A204.1 (cell line): Measurements from ENCODE around the gene RPS6KA2.

Experiments used
- FAIRE-seq: peaks from 2 replicates; lab custom pipeline; 2012; peaks lifted over from hg19 to GRCh38; lab: Jason Lieb, UNC

RPS6KA2 gene

DNA sequence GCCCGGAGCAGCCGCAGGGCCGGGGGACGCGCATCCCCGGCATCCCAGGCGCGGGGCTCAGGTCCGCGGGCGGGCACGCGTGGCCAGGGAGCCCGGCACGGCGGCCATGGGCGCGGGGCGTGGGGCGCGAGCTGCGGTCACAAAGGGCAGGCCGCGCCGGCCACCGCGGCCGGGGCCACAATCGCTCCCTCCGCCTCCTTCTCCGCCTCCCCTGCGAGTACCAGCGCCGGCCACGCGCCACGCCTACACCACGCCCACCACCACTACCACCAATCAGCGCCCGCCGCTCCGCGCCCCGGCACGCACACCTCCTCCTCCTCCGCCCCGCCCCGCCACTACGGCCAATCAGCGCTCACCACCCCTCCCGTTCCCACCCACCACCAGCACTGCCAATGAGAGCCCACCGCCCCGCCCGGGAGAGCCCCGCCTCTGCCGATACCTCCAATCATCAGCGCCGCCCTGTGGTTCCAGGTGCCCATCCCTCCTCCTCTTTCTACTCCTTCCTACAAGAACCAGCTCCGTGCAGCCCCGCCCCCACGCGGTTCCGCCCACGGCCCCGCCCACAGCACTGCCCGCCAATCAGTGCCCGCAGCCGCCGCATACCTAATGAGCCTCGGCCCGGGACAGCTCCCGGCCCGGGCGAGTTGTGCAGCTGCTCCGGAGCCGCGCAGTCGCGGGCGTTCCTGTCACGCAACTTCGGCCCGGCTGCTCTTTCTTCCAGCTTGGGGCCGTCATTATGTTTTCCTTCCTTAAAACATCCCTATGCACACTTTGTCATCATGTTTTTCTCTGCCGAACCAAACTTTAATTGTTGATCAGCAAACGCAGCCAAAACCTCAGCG, at the start of gene RPS6KA2:
RPS6KA2 (minus strand) TSS at position 219 of the 842 bp plus-strand sequence. CDS start 232 bp downstream, outside the sequence.
- FAIRE-seq, result peak; percentile 93

DNA sequence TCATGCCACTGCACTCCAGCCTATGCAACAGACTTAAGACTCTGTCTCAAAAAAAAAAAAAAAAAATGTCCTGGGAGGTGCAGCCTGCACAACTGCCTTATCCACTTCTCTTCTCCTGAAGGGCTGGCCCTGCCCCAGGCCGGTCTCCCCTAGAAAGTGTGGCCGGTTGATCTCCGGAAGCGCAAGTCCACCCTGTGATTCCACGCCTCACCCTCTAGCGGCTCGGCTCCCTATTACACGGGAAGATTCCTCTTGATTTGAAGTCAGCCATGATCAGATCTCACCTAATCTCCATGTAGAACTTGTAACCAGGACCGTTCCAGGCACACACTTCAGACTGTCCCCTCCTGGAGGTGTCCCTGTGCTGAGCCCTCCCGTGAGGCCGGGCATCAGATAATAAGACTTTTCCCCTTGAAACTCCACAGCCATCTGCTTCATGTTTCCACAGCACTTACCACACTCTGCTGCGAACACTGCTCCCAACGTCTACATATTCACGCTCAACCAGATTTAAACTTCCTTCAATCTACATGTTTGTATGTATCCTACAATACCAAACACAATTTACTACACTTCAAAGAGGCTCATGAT, 49.3 kb upstream of the RPS6KA2 start:
- no peak for FAIRE-seq

DNA sequence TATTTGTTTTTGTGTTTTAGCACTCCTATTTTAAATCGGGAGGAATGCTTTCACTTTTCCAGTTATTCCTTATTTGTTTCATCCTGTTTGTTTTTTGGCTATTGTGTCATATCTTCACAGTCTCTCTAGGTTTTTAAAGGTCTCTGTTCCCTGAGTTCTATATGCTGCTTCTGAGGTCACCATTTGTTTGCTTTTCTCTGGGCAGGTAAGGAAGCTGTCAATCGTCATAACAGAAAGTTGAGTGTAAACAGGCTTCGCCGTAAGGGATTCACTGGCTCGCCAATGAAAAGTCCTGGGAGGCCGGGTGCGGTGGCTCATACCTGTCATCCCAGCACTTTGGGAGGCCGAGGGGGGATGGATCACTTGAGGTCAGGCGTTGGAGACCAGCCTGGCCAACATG, 48.7 kb upstream of the RPS6KA2 start:
- FAIRE-seq, result no peak

DNA sequence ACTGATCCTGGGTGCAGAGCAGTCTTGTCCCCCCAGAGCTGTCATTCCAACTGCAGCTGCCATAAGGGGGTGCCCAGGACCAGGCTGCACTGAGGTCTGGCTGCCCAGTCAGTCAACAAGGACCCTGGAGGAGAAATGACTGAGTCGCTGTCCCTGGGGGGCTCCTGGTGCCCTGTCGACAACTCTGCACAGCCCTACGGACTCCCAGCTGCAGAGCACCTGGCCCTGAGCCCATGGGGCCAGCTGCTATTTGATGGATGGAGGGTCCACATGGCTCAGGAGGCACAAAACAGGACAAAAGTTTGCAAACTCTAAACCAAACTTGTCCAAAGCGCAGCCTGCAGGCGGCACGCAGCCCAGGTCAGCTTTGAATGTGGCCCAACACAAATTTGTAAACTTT, 46.3 kb upstream of the RPS6KA2 start:
- FAIRE-seq, result no peak

DNA sequence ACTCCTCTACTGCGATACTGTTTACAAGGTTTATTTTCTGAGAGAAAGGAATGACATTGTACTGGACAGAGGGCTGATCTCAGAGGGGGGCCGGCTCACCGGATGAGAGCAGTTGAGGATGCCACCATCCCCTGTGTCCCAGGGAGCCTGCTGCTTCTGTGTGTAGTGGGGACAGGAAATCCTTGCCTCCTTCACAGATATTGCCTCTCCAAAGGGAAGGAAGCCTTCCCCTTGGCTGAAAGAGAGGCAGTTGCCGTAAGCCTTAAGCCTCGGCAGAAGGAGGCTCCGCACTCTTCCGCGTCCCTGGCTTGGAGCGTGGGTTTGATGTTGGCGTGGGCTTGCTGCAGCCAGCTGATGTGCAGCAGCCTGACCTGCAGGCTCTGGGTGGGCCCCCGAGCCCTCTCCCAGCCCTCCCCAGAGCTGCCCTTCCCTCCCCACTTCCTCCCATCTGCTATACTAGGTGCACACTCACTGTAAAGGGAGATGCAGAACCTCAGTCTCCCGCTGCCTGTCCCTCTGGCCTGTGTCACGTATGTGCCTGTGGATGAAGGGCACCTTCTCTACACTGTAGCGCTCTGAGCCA, 45.7 kb upstream of the RPS6KA2 start:
- no peak for FAIRE-seq

DNA sequence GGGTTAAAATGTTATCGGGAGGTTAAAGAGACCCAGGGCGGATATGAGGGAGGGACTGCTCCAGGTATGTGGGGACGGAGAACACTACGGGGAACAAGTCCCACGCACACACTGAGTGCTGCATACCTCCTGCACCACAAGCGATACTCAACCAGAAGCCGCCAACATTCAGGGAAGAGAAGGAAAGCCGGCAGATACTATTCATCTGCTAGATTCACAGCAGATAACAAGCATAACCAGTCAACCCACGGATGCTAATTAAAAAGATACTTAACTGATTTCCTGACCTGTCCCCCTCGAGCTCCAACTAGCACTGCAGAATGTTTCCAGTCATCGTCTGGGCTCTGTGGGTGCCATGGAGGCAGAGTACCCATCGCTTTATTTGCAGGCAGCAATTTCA, 45.1 kb upstream of the RPS6KA2 start:
- no peak for FAIRE-seq

DNA sequence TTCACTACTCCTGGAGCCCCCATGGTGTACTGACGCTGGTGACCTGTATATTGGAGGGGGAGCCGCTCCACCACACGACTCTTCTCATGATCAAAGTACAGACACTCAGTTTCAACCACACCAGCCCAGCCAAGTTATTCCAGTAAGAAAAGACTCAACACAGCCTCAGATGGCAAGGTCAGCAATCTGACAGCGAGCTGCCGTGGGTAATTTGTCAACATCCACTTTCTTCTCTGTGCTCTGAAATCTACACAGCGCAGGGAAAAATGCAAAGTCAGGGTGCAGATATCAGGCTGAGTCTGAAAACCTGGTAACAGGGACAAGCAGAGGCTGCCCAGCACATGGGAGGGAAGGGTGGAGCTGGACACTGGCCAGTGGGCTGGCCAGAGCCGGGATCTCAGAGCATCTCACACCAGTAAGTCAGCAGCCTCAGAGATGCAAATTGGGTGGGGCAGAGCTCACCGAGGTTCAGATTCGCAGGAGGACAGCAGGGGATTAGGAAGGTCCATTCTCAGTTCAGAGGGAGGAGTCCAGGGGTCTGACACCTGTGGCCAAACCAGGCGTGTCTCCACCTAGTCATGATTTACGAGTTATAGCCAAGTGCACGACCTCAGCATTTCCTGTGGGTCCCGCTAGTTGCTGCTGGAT, 44.5 kb upstream of the RPS6KA2 start:
- no peak for FAIRE-seq

DNA sequence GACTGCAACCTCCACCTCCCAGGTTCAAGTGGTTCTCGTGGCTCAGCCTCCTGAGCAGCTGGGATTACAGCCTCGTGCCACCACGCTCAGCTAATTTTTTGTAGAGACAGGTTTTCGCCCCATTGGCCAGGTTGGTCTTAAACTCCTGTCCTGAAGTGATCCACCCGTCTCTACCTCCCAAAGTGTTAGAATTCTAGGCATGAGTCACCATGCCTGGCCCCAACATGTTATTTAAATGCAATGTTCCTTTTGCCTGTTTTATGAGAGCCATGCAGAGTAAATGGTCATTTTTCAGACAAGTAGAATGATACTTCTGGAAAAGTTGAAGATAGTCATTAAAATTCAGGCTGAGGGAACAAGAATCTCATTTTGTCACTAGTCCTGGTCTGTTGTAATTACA, 43.8 kb upstream of the RPS6KA2 start:
- no peak for FAIRE-seq

DNA sequence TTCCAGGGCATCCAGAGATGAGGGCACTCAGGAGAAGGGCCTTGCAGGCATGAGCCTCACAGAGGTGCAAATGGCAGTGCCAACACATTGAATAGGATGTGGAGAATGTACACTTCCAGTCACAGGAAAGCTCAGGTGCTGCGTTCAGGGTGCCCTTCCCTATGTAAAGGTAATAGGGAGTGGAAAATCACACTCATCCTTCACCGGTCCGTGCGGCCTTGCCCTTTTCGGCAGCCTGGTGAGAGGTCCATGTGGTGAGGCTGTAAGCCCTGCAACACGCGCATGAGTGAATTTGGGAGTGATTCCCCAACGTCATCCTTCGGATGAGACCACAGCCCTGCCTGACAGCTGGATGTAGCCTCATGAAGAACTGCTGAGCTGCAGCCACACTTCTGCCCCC, 43.0 kb upstream of the RPS6KA2 start:
- FAIRE-seq, result no peak

DNA sequence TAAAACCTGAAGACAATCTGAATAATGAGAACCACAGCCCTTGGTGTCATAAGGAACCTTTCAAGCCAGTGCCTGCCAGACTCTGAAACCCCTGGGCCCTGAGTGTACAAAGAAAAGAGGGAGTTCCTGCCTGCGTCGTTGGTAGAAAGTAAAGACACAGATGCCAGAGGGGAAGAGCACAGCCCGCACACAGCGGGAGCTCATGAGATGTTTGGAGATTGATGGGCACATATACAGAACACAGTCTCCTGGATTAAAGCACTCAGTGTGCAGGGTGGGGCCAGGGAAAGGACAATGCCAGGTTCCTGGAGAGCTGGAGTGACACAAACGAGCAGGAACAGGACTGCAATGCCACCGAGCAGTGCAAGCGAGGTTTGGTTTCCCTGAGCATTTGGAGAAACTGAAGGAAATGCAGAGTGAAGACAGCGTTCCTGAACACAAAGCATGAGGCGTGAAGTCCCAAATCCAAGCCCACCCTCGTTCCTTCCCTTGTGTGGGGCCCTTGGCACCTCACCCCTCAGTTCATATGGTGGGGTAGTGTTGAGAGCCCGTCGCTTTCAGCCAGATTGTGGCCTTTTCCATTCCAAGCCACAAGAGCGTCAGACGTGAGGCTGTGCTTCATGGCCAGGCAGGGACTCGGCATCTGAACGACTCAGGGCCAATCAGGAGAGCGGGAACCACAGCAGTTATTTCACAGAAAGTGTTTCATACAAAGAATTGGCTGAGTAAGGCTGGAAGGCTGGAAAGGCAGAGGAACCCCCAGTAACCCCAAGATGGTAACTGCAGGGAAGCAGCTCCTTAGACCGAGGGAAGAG, 41.0 kb upstream of the RPS6KA2 start:
- no peak for FAIRE-seq

DNA sequence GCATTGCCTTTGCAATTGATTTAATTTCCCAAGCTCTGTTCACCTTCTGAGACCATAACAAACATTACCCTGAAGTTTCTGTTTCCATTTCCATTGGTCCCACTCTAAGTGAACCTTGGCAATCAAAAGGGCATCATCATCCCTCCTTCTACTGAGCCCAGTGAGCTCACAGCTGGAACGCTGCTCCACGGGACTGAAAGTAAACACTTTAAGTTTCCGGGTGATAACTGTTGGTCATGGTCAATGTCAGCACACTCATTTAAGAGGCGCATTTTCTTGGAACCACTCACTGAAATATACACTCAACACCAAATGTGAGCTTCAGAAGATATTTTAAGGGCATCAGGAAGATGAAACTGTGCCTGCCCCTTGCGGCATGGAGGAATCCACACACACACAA, 37.1 kb upstream of the RPS6KA2 start:
- no peak for FAIRE-seq

DNA sequence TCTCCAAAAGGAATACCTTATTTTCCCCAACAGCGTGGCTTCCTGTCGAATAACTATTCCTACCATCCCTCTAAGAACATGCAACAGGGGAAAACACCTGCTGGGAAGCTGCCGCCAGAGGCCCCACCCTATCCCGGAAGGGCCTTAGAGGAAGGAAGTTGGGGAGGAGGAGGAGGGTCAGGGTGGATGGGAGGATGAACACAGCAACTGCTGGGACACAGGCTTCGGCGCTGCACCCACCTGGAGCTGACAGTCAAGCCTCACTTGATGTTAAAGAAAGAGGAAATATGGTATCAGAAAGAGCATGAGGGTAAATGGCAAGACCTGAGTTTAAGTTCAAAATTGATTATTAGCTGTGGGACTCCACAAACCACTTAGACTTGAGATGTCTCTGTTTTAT, 36.5 kb upstream of the RPS6KA2 start:
- FAIRE-seq, result no peak

DNA sequence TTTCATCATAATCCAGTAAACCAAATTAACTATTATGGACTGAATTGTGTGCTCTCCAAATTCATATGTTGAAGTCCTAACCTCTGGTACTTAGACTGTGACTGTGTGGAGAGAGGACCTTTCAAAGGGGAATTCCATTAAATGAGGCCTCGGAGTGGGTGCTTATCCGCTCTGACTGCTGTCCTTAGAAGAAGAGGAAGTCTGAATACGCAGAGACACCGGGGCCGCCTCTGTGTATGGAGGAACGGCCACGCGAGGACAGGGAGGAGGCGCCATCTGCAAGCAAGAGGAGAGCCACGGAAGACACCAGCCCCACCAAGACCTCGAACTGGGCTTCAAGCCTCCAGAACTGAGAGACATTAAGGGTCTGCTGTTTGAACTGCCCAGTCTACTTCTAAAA, 35.6 kb upstream of the RPS6KA2 start:
- no peak for FAIRE-seq

DNA sequence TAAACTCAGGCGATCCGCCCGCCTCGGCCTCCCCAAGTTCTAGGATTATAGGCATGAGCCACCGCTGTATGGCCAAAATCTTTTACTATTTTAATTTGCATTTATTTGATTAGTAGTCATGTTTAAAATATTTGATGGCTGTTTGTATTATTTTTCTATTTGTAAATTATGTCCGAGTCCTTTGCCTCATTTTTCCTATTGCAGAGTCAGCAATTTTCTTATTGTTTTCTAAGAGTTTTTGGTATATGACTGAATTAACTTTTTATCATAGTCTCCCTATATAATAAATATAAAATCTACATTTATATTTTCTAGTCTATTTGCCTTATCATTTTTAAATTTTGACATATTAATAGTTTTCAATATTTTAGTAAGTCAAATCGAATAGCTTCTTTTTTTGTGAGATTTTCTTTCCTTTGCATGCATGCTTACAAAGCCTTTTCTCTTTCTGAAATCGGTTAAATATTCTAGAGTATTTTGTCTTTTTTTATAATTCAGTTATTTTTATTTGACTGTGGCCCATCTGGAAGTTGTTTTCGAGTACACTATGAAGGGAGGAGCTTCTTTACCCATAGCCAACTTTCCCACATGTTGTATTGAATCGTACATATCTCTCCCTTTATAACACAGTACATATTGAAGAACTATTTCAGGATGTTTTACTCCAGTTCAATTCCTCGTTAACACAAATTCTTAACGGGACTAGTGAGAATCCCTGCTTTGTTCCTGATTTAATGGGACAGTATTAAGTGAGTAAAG, 34.5 kb upstream of the RPS6KA2 start:
- FAIRE-seq, result peak; percentile 61

DNA sequence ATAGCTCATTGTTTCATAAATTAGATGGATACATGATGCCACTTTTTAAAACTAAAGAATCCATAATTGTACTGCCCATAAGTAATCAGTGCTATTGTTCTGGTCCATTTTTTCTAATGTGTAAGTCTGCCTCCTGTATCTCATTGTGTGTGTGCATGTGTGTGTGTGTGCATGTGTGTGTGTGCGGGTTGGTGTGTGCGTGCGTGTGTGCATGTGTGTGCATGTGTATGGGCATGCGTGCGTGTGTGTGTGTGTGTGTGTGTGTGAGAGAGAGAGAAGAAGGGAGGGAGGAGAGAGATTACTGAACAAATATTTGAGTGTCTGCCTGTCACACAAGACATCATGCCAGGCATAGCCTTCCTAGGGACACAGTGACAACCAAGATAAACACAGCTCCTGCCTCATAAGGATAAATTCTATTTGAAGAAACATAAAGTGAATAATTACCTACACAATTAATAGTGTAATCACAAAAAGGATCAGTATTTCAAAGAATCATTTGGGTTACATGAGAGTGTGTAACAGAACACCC, 33.2 kb upstream of the RPS6KA2 start:
- FAIRE-seq, result no peak

DNA sequence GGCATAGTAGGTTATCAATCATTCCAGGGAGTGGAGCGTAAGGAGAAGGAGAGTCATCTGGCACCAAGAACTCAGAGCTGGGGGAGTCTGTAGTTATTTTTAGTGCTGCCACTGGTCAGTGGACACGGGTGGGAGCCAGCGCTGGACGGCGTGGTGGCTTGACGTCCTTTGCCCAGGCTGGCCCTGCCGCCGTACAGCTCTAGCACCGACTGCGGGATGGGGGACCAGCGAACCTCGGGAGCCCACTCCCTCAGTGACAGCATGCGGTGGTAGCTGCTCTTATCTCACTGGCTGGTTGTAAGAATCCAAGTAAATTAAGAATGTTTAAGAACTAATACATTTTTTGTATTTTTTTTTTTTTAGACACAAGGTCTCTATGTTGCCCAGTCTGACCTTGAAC, 32.5 kb upstream of the RPS6KA2 start:
- no peak for FAIRE-seq

DNA sequence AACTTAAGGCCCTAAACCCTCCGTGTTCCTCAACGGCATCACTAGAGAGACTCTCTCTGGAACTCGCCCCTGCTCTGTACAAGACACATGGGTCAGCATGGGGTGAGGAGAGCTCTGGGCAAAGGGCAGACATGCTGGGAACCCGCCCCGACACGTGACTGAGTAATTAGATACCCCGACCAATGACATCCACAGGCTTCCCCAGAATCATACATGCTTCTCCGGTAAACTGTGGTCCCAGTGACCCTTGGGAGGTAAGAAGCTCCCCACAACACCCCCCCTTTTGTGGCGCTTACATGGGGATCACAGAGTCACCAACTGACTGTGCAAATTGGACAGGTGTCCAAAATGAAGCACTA, 31.7 kb upstream of the RPS6KA2 start:
- FAIRE-seq, result no peak

DNA sequence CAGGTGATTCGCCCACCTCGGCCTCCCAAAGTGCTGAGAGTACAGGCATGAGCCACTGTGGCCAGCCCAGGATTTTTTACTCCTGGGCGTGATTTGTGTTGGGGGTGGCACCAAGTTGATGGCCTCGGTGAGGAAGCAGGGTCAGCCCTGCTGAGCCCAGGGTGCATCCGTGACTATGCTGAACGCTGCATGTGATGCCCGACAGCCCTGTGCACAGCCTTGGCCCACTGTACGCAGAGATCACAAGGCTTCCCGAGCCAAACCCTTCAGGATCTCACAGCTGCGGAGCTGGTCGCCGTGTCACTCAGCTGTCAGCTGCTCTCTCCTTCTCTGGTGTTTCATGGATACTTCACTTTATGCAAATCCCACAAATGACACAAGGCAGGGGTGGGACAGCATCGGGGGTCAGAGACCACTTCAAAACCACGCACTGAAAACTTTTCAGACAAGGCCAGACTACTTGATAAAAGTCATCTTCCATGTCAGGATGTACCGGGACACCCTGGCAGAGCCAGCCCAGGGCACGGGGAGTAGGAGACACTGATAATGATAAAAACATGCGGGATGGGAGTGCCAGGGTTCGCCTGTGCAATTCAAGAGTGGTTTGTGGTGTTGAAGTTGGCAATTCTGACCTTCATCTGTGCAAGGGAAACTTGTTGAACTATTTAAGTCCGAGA, 31.2 kb upstream of the RPS6KA2 start:
- FAIRE-seq, result no peak

DNA sequence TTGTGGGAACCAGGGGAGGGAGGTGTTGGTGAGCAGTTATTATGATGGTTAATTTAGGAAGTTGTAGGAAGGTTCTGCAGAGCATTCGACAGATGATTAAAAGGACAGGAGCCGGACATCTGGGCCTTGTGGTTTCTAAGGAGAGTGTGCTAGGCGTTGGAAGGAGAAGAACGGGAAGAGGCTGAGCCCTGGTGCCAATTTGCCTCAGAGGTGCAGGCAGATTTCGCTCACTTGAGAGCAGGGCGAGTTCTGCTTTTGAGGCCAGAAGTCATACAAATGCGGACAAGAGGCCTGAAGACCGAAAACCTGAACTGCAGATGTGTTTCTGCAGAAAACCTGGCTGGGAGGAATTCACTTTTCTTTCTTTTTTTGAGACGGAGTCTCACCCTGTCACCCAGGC, 30.5 kb upstream of the RPS6KA2 start:
- no peak for FAIRE-seq

DNA sequence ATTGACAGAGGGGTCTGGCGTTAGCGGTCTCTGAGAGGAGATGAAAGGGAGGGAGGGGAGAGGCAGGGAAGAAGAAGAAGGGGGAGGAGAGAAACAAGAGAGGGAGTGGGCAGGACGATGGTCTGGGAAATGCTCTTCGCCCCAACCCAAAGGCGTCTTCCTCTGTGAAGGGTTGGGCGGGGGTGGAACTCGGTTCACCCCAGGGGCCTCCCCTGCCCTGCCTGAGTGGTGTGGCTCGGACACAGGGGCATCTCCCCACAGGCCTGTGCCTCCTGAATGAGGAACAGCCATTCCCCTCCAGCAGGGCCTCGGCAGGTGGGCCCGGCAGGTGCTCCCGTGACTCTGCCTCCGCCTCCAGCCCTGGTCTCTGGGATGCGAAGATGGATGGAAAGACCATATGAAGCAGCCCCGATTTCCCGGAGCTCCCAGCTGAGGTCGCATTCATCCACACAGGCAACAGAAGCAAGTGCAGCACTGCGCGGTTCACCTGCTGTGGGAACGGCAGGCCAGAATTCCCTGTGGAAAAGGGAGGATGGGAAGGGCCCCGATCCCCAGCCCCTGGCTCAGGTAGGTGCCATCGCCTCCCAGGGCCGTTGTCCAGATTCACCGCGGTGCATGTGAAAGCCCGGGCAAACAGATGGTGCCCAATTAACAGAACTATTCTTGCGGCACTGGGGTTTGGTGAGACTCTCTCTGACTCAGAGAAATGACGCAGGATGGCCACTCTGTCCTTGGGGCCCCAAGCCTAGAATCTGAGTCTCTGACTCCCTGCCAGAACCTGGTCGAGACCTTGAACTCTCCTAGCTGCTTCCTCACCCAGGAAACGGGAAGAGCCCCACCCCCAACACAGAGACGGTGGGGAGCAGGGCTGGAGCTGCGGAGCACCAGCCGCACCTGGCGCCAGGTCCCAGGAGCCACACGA, 29.4 kb upstream of the RPS6KA2 start:
- no peak for FAIRE-seq
